Measurements from ENCODE around the gene RERG. TPM values are rescaled to one million over a fixed set of nuclear protein-coding genes. Genes with fewer than 3 reads are reported as not detected.

RERG gene
- total RNA-seq, 1 experiment from 2014 or later = not detected

- Histone ChIP-seq H3K9me3 (ENCODE audit: control insufficient read depth, insufficient read depth, low read depth, low read length) (no peaks in the 10 kb centered on the region), H3K4me1 (ENCODE audit: control insufficient read depth, insufficient read depth, low read length) (no peaks in the 10 kb centered on the region), H3K27ac (ENCODE audit: low read length) (no peak overlapping the region), H3K27me3 (ENCODE audit: control insufficient read depth, insufficient read depth, low read length) (no peaks in the 10 kb centered on the region), H3K4me3 (ENCODE audit: low read depth in 2 of 2, low read length in 2 of 2) (no peak overlapping the region), H3K36me3 (ENCODE audit: control insufficient read depth, insufficient read depth, low read length) (no peaks in the 10 kb centered on the region)
- TF ChIP-seq TCF7L2 (IDR thresholded peaks at IDR 0.05; ENCODE audit: low read depth, low read length) (no peak), POLR2AphosphoS5 (IDR thresholded peaks at IDR 0.05; ENCODE audit: low read depth, low read length) (no peak), SIN3A (IDR thresholded peaks at IDR 0.05; ENCODE audit: borderline replicate concordance, insufficient read depth, low read depth, low read length) (no peak)
- TF ChIP-seq, protein P1, sequence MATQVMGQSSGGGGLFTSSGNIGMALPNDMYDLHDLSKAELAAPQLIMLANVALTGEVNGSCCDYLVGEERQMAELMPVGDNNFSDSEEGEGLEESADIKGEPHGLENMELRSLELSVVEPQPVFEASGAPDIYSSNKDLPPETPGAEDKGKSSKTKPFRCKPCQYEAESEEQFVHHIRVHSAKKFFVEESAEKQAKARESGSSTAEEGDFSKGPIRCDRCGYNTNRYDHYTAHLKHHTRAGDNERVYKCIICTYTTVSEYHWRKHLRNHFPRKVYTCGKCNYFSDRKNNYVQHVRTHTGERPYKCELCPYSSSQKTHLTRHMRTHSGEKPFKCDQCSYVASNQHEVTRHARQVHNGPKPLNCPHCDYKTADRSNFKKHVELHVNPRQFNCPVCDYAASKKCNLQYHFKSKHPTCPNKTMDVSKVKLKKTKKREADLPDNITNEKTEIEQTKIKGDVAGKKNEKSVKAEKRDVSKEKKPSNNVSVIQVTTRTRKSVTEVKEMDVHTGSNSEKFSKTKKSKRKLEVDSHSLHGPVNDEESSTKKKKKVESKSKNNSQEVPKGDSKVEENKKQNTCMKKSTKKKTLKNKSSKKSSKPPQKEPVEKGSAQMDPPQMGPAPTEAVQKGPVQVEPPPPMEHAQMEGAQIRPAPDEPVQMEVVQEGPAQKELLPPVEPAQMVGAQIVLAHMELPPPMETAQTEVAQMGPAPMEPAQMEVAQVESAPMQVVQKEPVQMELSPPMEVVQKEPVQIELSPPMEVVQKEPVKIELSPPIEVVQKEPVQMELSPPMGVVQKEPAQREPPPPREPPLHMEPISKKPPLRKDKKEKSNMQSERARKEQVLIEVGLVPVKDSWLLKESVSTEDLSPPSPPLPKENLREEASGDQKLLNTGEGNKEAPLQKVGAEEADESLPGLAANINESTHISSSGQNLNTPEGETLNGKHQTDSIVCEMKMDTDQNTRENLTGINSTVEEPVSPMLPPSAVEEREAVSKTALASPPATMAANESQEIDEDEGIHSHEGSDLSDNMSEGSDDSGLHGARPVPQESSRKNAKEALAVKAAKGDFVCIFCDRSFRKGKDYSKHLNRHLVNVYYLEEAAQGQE (IDR thresholded peaks at IDR 0.05; ENCODE audit: insufficient read depth in 1 of 2, low read depth in 2 of 2, low read length in 1 of 2) = no peak
- TF ChIP-seq, protein P2, sequence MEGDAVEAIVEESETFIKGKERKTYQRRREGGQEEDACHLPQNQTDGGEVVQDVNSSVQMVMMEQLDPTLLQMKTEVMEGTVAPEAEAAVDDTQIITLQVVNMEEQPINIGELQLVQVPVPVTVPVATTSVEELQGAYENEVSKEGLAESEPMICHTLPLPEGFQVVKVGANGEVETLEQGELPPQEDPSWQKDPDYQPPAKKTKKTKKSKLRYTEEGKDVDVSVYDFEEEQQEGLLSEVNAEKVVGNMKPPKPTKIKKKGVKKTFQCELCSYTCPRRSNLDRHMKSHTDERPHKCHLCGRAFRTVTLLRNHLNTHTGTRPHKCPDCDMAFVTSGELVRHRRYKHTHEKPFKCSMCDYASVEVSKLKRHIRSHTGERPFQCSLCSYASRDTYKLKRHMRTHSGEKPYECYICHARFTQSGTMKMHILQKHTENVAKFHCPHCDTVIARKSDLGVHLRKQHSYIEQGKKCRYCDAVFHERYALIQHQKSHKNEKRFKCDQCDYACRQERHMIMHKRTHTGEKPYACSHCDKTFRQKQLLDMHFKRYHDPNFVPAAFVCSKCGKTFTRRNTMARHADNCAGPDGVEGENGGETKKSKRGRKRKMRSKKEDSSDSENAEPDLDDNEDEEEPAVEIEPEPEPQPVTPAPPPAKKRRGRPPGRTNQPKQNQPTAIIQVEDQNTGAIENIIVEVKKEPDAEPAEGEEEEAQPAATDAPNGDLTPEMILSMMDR (IDR thresholded peaks at IDR 0.05) = no peak
- intact Hi-C loops (cut with micrococcal nuclease; ENCODE audit: unreplicated experiment) (no loop called here), in situ Hi-C loops (cut with HindIII; ENCODE audit: low pct_unique_long_range_greater_than_20kb, low sequenced_read_pairs) (no loop called here)
- ChIA-PET CTCF (no interaction called here), POLR2A (no interaction called here)
- DNase-seq (ENCODE audit: low read depth, low spot score) = no peak
- no peak for ATAC-seq
- no TSS peak for BruUV-seq (replicated peaks)
Observed at GRCh38 chr12:15192720-15193119, 28.5 kb downstream of the RERG start.

- Histone ChIP-seq H3K4me1 (ENCODE audit: control insufficient read depth, insufficient read depth, low read length) (no peaks in the 10 kb centered on the region), H3K9me3 (ENCODE audit: control insufficient read depth, insufficient read depth, low read depth, low read length) (no peaks in the 10 kb centered on the region), H3K4me3 (ENCODE audit: low read depth in 2 of 2, low read length in 2 of 2) (no peak overlapping the region), H3K36me3 (ENCODE audit: control insufficient read depth, insufficient read depth, low read length) (no peaks in the 10 kb centered on the region), H3K27me3 (ENCODE audit: control insufficient read depth, insufficient read depth, low read length) (no peaks in the 10 kb centered on the region), H3K27ac (ENCODE audit: low read length) (no peak overlapping the region)
- BruUV-seq (replicated peaks) = no TSS peak
- in situ Hi-C loops (cut with HindIII; ENCODE audit: low pct_unique_long_range_greater_than_20kb, low sequenced_read_pairs) (no loop called here), intact Hi-C loops (cut with micrococcal nuclease; ENCODE audit: unreplicated experiment) (no loop called here)
- POLR2A ChIA-PET = no interaction called here
- no peak for TF ChIP-seq TCF7L2 (IDR thresholded peaks at IDR 0.05; ENCODE audit: low read depth, low read length)
- no peak for TF ChIP-seq POLR2AphosphoS5 (IDR thresholded peaks at IDR 0.05; ENCODE audit: low read depth, low read length)
- TF ChIP-seq, protein P1 (IDR thresholded peaks at IDR 0.05; ENCODE audit: insufficient read depth in 1 of 2, low read depth in 2 of 2, low read length in 1 of 2) = no peak
- TF ChIP-seq SIN3A (IDR thresholded peaks at IDR 0.05; ENCODE audit: borderline replicate concordance, insufficient read depth, low read depth, low read length) = no peak
- TF ChIP-seq, protein P2 (IDR thresholded peaks at IDR 0.05) = no peak
- DNase-seq (ENCODE audit: low read depth, low spot score) = no peak
- CTCF ChIA-PET = no interaction called here
- ATAC-seq = no peak
Observed at GRCh38 chr12:15188127-15188526, 33.1 kb downstream of the RERG start.

All from Panc1 (cell line).